SK-N-SH (cell line): ENCODE results near the gene ITSN2. TPM values are rescaled to one million over a fixed set of nuclear protein-coding genes. Genes with fewer than 3 reads are reported as not detected.

ENCODE experiments used
- CTCF ChIA-PET: fragments of 300-600, 350-600 bp; formaldehyde crosslinking; extraction: SDS; loops from one replicate; lab custom pipeline; 2021; lab: Yijun Ruan, JAX
- POLR2A ChIA-PET: fragments of 350-600 bp; sonication (Branson Sonifier 250); formaldehyde crosslinking; extraction: SDS; loops from one replicate; lab custom pipeline; 2020; ENCODE audit warnings: antibody characterized with exemption, inconsistent platforms; lab: Yijun Ruan, JAX
- DNase-seq: peaks from one replicate; pipeline ENCODE4 v3.0.0; 2012
- H2AFZ ChIP-seq: fragments of 200-600 bp; sonication (generic); 2 replicates; pipeline ENCODE4 v1.8.1; 2016; ENCODE audit warnings: antibody characterized with exemption, mild to moderate bottlenecking, low read depth
- H3F3A ChIP-seq: fragments of 200-600 bp; sonication (generic); replicated peaks from 2 replicates; pipeline ENCODE3; 2016; ENCODE audit warnings: antibody characterized with exemption, mild to moderate bottlenecking; ENCODE audit not compliant: insufficient read depth
- H3K27ac ChIP-seq, 2 experiments: fragments of 200-500 bp in 1 of 2; fragments of 200-600 bp in 1 of 2; sonication (Bioruptor generic) in 1 of 2; sonication (generic), shearing (Covaris generic) in 1 of 2; 2 replicates each; pipeline versions ENCODE4 v1.5.1 to v1.6.1; 2014 to 2016; ENCODE audit warnings: low read depth in 2 of 2, inconsistent platforms in 1 of 2, low read length in 1 of 2, mild to moderate bottlenecking in 1 of 2, mixed read lengths in 1 of 2
- H3K27me3 ChIP-seq: fragments of 200-600 bp; sonication (generic), shearing (Covaris generic); 2 replicates; pipeline ENCODE4 v1.6.1; 2016; ENCODE audit warnings: mixed run types; ENCODE audit not compliant: insufficient read depth
- H3K36me3 ChIP-seq, 2 experiments: fragments of 200-500 bp in 1 of 2; fragments of 200-600 bp in 1 of 2; sonication (Bioruptor generic) in 1 of 2; sonication (generic) in 1 of 2; replicated peaks in 1 of 2; 2 replicates each; pipeline versions ENCODE3 to v1.5.1; 2014 to 2016; ENCODE audit warnings: low read length in 1 of 2, mild to moderate bottlenecking in 1 of 2; ENCODE audit not compliant: insufficient read depth in 2 of 2, control insufficient read depth in 1 of 2
- H3K4me1 ChIP-seq, 2 experiments: fragments of 200-500 bp in 1 of 2; fragments of 200-600 bp in 1 of 2; sonication (Bioruptor generic) in 1 of 2; sonication (generic), shearing (Covaris generic) in 1 of 2; 2 replicates each; pipeline versions ENCODE4 v1.5.1 to v1.6.1; 2014 to 2016; ENCODE audit warnings: low read depth in 1 of 2, low read length in 1 of 2, mixed run types in 1 of 2; ENCODE audit not compliant: insufficient read depth in 2 of 2, control insufficient read depth in 1 of 2
- H3K4me2 ChIP-seq: fragments of 200-600 bp; sonication (generic), shearing (Covaris generic); 2 replicates; pipeline ENCODE4 v1.6.1; 2017; ENCODE audit warnings: mixed run types
- H3K4me3 ChIP-seq, 2 experiments: fragments of 200-500 bp in 1 of 2; fragments of 200-600 bp in 1 of 2; sonication (Bioruptor generic) in 1 of 2; sonication (generic), shearing (Covaris generic) in 1 of 2; 2 replicates each; pipeline versions ENCODE4 v1.5.1 to v1.8.1; 2014 to 2016; ENCODE audit warnings: low read depth in 2 of 2, inconsistent platforms in 1 of 2, low read length in 1 of 2, mild to moderate bottlenecking in 1 of 2, mixed read lengths in 1 of 2, moderate library complexity in 1 of 2
- H3K79me2 ChIP-seq: fragments of 200-600 bp; sonication (generic); 2 replicates; pipeline ENCODE4 v1.8.1; 2017; ENCODE audit warnings: mild to moderate bottlenecking; ENCODE audit not compliant: insufficient read depth
- H3K9ac ChIP-seq: fragments of 200-600 bp; sonication (generic); 2 replicates; pipeline ENCODE4 v1.6.1; 2017; ENCODE audit warnings: mixed run types
- H3K9me2 ChIP-seq: fragments of 200-600 bp; sonication (generic); 2 replicates; pipeline ENCODE4 v1.6.1; 2017; ENCODE audit warnings: mixed run types
- H3K9me3 ChIP-seq: fragments of 200-600 bp; sonication (generic); 2 replicates; pipeline ENCODE4 v1.6.1; 2017; ENCODE audit warnings: mixed run types, mild to moderate bottlenecking, moderate library complexity
- H4K20me1 ChIP-seq: fragments of 200-600 bp; sonication (generic); 2 replicates; pipeline ENCODE4 v1.6.1; 2017; ENCODE audit warnings: mild to moderate bottlenecking, mixed run types; ENCODE audit not compliant: insufficient read depth
- ELF1 ChIP-seq: IDR thresholded peaks from 2 replicates; pipeline ENCODE4 v1.4.0; 2012
- JUND ChIP-seq: IDR thresholded peaks from 2 replicates; pipeline ENCODE4 v1.4.0; 2012
- RAD21 ChIP-seq: IDR thresholded peaks from 2 replicates; pipeline ENCODE4 v1.6.1; 2012; ENCODE audit warnings: mild to moderate bottlenecking, low read length
- RFX5 ChIP-seq: IDR thresholded peaks from 2 replicates; pipeline ENCODE4 v1.6.1; 2012; ENCODE audit warnings: mild to moderate bottlenecking, improper control_type of control experiment, low read length
- SIN3A ChIP-seq: IDR thresholded peaks from 2 replicates; pipeline ENCODE4 v1.6.1; 2012; ENCODE audit warnings: low read depth, mild to moderate bottlenecking, low read length, moderate library complexity, borderline replicate concordance
- SMC3 ChIP-seq: IDR thresholded peaks from 2 replicates; pipeline ENCODE4 v1.6.1; 2012; ENCODE audit warnings: low read depth, low read length, improper control_type of control experiment
- WGBS: methylation state at CpG from one replicate; pipeline ENCODE4 v1.1.6; 2017; ENCODE audit warnings: low lambda C conversion rate; 5-methylcytosine and 5-hydroxymethylcytosine counted together
- polyA plus RNA-seq, 3 experiments: library from polyadenylated mRNA; depleted of rRNA; stranded (reverse); fragments of >200 nt; gene quantifications; 2 replicates each; pipeline ENCODE4 v1.2.3, GENCODE V29; 2012
- TF ChIP-seq, protein P1 (sequence below): fragments of 200-600 bp; sonication (generic); IDR thresholded peaks from 2 replicates; pipeline ENCODE4 v1.6.1; 2017; ENCODE audit warnings: antibody characterized with exemption, mild to moderate bottlenecking, moderate library complexity

The ITSN2 gene
- polyA plus RNA-seq, 1 of the 3 experiments (the other 2 are of a cell fraction), result 11.9 TPM

DNA sequence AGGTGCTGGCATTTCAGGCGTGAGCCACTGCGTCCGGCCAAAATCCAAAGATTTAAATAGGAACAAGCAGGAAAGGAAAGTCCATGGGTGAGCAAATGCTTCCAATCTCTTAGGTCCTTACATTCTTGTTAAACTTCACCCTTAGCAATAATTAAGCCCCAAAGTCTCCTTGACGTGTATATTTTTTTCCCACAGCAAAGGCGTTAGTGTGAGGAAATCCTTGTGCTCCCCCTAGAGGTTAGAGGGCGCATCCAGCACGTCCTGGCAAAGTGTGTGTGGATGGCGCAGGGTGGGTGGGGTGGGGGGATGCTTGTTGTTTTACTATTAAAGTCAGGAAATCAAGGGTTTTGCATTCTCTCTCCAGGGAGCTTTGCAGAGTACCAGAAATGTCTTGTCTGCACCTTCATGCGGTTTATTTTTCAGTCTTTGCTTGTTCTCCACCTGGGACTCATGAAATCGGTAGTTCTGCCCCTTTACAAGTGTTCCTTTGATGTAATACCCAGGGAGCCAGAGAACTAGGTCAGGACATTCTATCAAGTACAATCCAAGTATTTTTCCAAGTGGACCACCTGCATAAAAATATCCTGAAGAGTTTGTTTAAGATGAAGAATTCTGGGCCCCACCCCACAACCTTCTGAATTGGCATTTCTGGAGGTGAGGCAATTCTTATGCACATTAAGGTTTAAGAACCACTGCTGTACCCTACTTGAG is 22.2 kb upstream of the ITSN2 start:
- POLR2A ChIA-PET, result no interaction called here
- H4K20me1 ChIP-seq, result no peaks in the 10 kb centered on the region
- CTCF ChIA-PET, result interaction anchor here (0.7 to 5.2 kb wide), 11 partner anchors 10 to 571 kb away, joined by 3 to 26 read pairs (median 3); partner anchors contain the start of gene TP53I3

DNA sequence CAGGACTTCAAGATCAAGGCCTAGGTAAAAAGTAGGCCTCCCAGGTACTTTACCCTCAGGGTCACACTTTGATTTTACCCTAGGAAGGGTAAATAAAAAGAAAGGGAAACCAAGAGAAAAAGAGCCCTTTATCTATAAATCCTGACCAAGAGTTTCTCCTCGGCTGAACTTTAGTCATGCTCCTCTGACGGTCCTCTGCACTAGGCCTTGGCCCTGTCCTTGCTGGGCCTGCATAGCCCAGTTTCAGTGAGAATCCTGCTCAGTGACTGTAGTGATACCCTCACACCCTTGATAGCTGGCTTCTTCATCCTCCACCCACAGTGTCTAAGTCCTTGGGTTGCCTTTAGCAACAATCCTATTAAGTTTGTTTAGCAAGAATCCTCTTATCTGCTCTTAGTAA is 20.5 kb upstream of the ITSN2 start:
- ChIA-PET CTCF (interaction anchor here (1.3 to 5.2 kb wide), 2 partner anchors 15 to 297 kb away, joined by 3 to 26 read pairs; partner anchors contain the start of gene TP53I3), POLR2A (no interaction called here)
- Histone ChIP-seq H3K27ac (no peak overlapping the region), H3K9me2 (no peaks in the 10 kb centered on the region), H3K4me3 (no peak overlapping the region), H3K9me3 (no peaks in the 10 kb centered on the region), H3K36me3 (no peaks in the 10 kb centered on the region), H3K79me2 (no peaks in the 10 kb centered on the region), H3K4me1 (no peaks in the 10 kb centered on the region), H2AFZ (peak overlapping the region; percentile 54; the same call in 1 of the 2 replicates), H3K27me3 (no peaks in the 10 kb centered on the region)
- no peak for DNase-seq
- TF ChIP-seq, protein P1, sequence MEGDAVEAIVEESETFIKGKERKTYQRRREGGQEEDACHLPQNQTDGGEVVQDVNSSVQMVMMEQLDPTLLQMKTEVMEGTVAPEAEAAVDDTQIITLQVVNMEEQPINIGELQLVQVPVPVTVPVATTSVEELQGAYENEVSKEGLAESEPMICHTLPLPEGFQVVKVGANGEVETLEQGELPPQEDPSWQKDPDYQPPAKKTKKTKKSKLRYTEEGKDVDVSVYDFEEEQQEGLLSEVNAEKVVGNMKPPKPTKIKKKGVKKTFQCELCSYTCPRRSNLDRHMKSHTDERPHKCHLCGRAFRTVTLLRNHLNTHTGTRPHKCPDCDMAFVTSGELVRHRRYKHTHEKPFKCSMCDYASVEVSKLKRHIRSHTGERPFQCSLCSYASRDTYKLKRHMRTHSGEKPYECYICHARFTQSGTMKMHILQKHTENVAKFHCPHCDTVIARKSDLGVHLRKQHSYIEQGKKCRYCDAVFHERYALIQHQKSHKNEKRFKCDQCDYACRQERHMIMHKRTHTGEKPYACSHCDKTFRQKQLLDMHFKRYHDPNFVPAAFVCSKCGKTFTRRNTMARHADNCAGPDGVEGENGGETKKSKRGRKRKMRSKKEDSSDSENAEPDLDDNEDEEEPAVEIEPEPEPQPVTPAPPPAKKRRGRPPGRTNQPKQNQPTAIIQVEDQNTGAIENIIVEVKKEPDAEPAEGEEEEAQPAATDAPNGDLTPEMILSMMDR, result no peak
- no peak for TF ChIP-seq ELF1
- TF ChIP-seq, all 33 proteins: peak for 0
- Histone ChIP-seq H3K9ac (no peak overlapping the region), H4K20me1 (no peaks in the 10 kb centered on the region), H3K4me2 (no peak overlapping the region), H3F3A (no peaks in the 10 kb centered on the region)
- 91% methylated on average over 2 of the region's 2 CpGs for whole genome bisulfite sequencing

More for the DNA sequence above, 22.2 kb upstream of the ITSN2 start:
- WGBS, result 23% methylated on average over 10 of the region's 10 CpGs
- Histone ChIP-seq H3K27me3 (no peaks in the 10 kb centered on the region), H3K9ac (no peak overlapping the region), H3K4me1 (no peaks in the 10 kb centered on the region), H3K9me3 (no peaks in the 10 kb centered on the region), H3K4me2 (no peak overlapping the region), H3K79me2 (no peaks in the 10 kb centered on the region), H3F3A (no peaks in the 10 kb centered on the region), H3K4me3 (no peak overlapping the region), H3K36me3 (no peaks in the 10 kb centered on the region), H2AFZ (peak overlapping the region; percentile 71; the same call in 1 of the 2 replicates), H3K9me2 (no peaks in the 10 kb centered on the region), H3K27ac (no peak overlapping the region)
- TF ChIP-seq RFX5 (peak; percentile 35; the same call in 1 of the 2 replicates), JUND (no peak), RAD21 (peak; percentile 92), SMC3 (peak; percentile 81), SIN3A (no peak)
- TF ChIP-seq, protein P1, result peak; percentile 69
- peak; percentile 88 for DNase-seq
